Liver (tissue), 9 donors: ENCODE results near the gene LSR. TPM values are rescaled to one million over a fixed set of nuclear protein-coding genes. Genes with fewer than 3 reads are reported as not detected.

ENCODE experiments used
- DNase-seq: peaks from one replicate; pipeline ENCODE4 v3.0.0-alpha.2; 2017; ENCODE audit warnings: low spot score
- H3K27ac ChIP-seq, 2 donors: one replicate each; pipeline ENCODE4 v1.7.0; 2013; ENCODE audit warnings: inconsistent platforms in 2 of 2, low read length in 2 of 2, control low read depth in 1 of 2, low read depth in 1 of 2, mild to moderate bottlenecking in 1 of 2
- H3K27me3 ChIP-seq, 4 donors: one replicate each; pipeline versions ENCODE4 v1.6.1 to v1.7.0; 2013; ENCODE audit warnings: low read length in 3 of 4, inconsistent platforms in 1 of 4, mild to moderate bottlenecking in 1 of 4, moderate library complexity in 1 of 4; ENCODE audit not compliant: control insufficient read depth in 4 of 4, insufficient read depth in 4 of 4
- H3K36me3 ChIP-seq, 4 donors: one replicate each; pipeline versions ENCODE4 v1.6.1 to v1.7.0; 2013; ENCODE audit warnings: low read length in 3 of 4, mild to moderate bottlenecking in 3 of 4, low read depth in 1 of 4, moderate library complexity in 1 of 4; ENCODE audit not compliant: control insufficient read depth in 4 of 4, insufficient read depth in 3 of 4
- H3K4me1 ChIP-seq, 4 donors: one replicate each; pipeline versions ENCODE4 v1.6.1 to v1.7.0; 2013; ENCODE audit warnings: low read length in 3 of 4, mild to moderate bottlenecking in 3 of 4, moderate library complexity in 1 of 4; ENCODE audit not compliant: control insufficient read depth in 4 of 4, insufficient read depth in 4 of 4
- H3K4me3 ChIP-seq, 3 donors: one replicate each; pipeline versions ENCODE4 v1.6.1 to v1.7.0; 2013; ENCODE audit warnings: low read length in 3 of 3, control low read depth in 1 of 3, low read depth in 1 of 3, mild to moderate bottlenecking in 1 of 3
- H3K9ac ChIP-seq, 2 donors: one replicate each; pipeline ENCODE4 v1.7.0; 2013; ENCODE audit warnings: low read length in 2 of 2, mild to moderate bottlenecking in 2 of 2, moderate library complexity in 2 of 2, control low read depth in 1 of 2, low read depth in 1 of 2
- H3K9me3 ChIP-seq, 4 donors: one replicate each; pipeline versions ENCODE4 v1.6.1 to v1.7.0; 2013; ENCODE audit warnings: low read length in 3 of 4; ENCODE audit not compliant: control insufficient read depth in 4 of 4
- EGR1 ChIP-seq, 2 donors: IDR thresholded peaks; 2 replicates each; pipeline ENCODE4 v1.6.1; 2016 to 2018; ENCODE audit warnings: antibody characterized with exemption in 2 of 2, low read depth in 2 of 2
- FOXA1 ChIP-seq: IDR thresholded peaks from 2 replicates; pipeline ENCODE4 v1.6.1; 2016; ENCODE audit warnings: antibody characterized with exemption
- FOXA2 ChIP-seq: IDR thresholded peaks from 2 replicates; pipeline ENCODE4 v1.6.1; 2016; ENCODE audit warnings: antibody characterized with exemption
- GABPA ChIP-seq, 2 donors: IDR thresholded peaks in 1 of 2; conservative IDR thresholded peaks in 1 of 2; 2 replicates each; pipeline ENCODE4 v1.6.1; 2016; ENCODE audit warnings: antibody characterized with exemption in 2 of 2, mild to moderate bottlenecking in 1 of 2, moderate library complexity in 1 of 2
- HNF4A ChIP-seq, 2 donors: conservative IDR thresholded peaks; 2 replicates each; pipeline ENCODE4 v1.6.1; 2016; ENCODE audit warnings: antibody characterized with exemption in 2 of 2, mild to moderate bottlenecking in 2 of 2
- HNF4G ChIP-seq: IDR thresholded peaks from 2 replicates; pipeline ENCODE4 v1.6.1; 2016; ENCODE audit warnings: antibody characterized with exemption
- JUND ChIP-seq, 2 donors: IDR thresholded peaks; 2 replicates each; pipeline ENCODE4 v1.6.1; 2016; ENCODE audit warnings: antibody characterized with exemption in 2 of 2
- MAX ChIP-seq: IDR thresholded peaks from 2 replicates; pipeline ENCODE4 v1.6.1; 2016; ENCODE audit warnings: antibody characterized with exemption
- NR2F2 ChIP-seq: IDR thresholded peaks from 2 replicates; pipeline ENCODE4 v1.6.1; 2016; ENCODE audit warnings: antibody characterized with exemption
- RAD21 ChIP-seq, 2 donors: IDR thresholded peaks; 2 replicates each; pipeline ENCODE4 v1.6.1; 2016; ENCODE audit warnings: antibody characterized with exemption in 2 of 2, mild to moderate bottlenecking in 2 of 2
- REST ChIP-seq: IDR thresholded peaks from 2 replicates; pipeline ENCODE4 v1.6.1; 2016; ENCODE audit warnings: antibody characterized with exemption, mild to moderate bottlenecking
- RXRA ChIP-seq, 2 donors: IDR thresholded peaks; 2 replicates each; pipeline ENCODE4 v1.6.1; 2017 to 2018; ENCODE audit warnings: antibody characterized with exemption in 2 of 2, mild to moderate bottlenecking in 1 of 2
- SP1 ChIP-seq: IDR thresholded peaks from 2 replicates; pipeline ENCODE4 v1.6.1; 2018; ENCODE audit warnings: antibody characterized with exemption, mild to moderate bottlenecking
- TAF1 ChIP-seq: conservative IDR thresholded peaks from 2 replicates; pipeline ENCODE4 v1.6.1; 2016; ENCODE audit warnings: antibody characterized with exemption, mild to moderate bottlenecking
- YY1 ChIP-seq: IDR thresholded peaks from 2 replicates; pipeline ENCODE4 v1.6.1; 2016; ENCODE audit warnings: antibody characterized with exemption, mild to moderate bottlenecking
- WGBS: extraction: QIAGEN DNeasy Blood & Tissue Kit; methylation state at CpG from one replicate; pipeline ENCODE4 v1.1.7; 2013; 5-methylcytosine and 5-hydroxymethylcytosine counted together
- polyA plus RNA-seq, 2 donors: library from polyadenylated mRNA; stranded (reverse) in 1 of 2; unstranded in 1 of 2; fragments of 200-250 nt in 1 of 2; fragments of >200 nt in 1 of 2; fragmentation: Nextera tagmentation in 1 of 2; extraction: Ambion mirVana in 1 of 2; gene quantifications; one replicate each; pipeline versions ENCODE4 v1.2.1 to v1.2.3, GENCODE V29; 2013 to 2015
- total RNA-seq, 2 donors: library from RNA; depleted of rRNA; stranded (reverse); fragments of >200 nt; gene quantifications; one replicate each; pipeline ENCODE4 v1.2.3, GENCODE V29; 2014
- TF ChIP-seq, protein P1 (sequence below): IDR thresholded peaks from 2 replicates; pipeline ENCODE4 v1.6.1; 2016; ENCODE audit warnings: antibody characterized with exemption
- TF ChIP-seq, protein P2 (sequence below): fragments of 150-350 bp; IDR thresholded peaks from 2 replicates; pipeline ENCODE4 v1.5.1; 2017; ENCODE audit warnings: improper control_type of control experiment, low read depth, low read length; ENCODE audit not compliant: missing input control
- TF ChIP-seq, protein P3 (sequence below): IDR thresholded peaks from 2 replicates; pipeline ENCODE4 v1.6.1; 2016; ENCODE audit warnings: antibody characterized with exemption
- donor health status: healthy.
- donor health status: healthy.
- donor health status: healthy.
- donor health status: healthy.
- donor health status: healthy.

The LSR gene
- total and polyA plus RNA-seq, 4 donors: 33.7 to 150 (median 48.0) TPM

DNA sequence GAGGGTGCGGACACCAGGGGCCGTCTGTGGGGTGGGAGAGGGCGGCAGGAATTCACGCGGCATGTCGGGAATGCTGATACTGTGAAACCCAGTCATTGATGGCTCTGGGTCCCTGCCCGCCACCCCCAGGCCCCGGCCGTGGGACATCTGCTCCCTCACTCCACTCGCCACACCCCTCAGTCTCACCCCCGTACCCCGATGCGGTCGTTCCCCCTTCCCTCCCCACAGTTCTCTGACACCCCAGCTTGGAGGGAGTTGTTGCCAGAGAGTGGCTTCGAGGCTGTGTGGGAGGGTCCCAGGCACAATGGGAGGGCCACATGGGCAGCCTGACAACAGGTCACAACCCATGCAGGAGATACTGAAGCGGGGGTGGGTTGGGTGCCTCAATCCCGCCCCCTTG is 45.0 kb downstream of the LSR start:
- no peaks in the 10 kb centered on the region for H3K9me3 ChIP-seq
- no peak overlapping the region for H3K27ac ChIP-seq
- WGBS: 70% methylated on average over 17 of the region's 17 CpGs
- H3K9ac ChIP-seq: no peak overlapping the region
- no peak for DNase-seq
- H3K27me3 ChIP-seq: no peaks in the 10 kb centered on the region
- H3K4me1 ChIP-seq: no peaks in the 10 kb centered on the region
- H3K4me3 ChIP-seq: no peak overlapping the region
- TF ChIP-seq, protein P1, sequence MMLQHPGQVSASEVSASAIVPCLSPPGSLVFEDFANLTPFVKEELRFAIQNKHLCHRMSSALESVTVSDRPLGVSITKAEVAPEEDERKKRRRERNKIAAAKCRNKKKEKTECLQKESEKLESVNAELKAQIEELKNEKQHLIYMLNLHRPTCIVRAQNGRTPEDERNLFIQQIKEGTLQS: no peak
- TF ChIP-seq YY1 (no peak), FOXA1 (no peak), RAD21 (IDR thresholded peaks at IDR 0.05) (no peak), JUND (IDR thresholded peaks at IDR 0.05) (no peak), REST (no peak), SP1 (no peak), GABPA (IDR thresholded peaks at IDR 0.05 in 1 of 2, conservative IDR thresholded peaks at IDR 0.05 in 1 of 2) (no peak), FOXA2 (no peak), HNF4A (conservative IDR thresholded peaks at IDR 0.05) (no peak), RXRA (IDR thresholded peaks at IDR 0.05) (no peak), HNF4G (no peak), NR2F2 (no peak), TAF1 (no peak), EGR1 (IDR thresholded peaks at IDR 0.05; ENCODE audit: low read depth in 2 of 2) (no peak), MAX (no peak)
- TF ChIP-seq, protein P2, sequence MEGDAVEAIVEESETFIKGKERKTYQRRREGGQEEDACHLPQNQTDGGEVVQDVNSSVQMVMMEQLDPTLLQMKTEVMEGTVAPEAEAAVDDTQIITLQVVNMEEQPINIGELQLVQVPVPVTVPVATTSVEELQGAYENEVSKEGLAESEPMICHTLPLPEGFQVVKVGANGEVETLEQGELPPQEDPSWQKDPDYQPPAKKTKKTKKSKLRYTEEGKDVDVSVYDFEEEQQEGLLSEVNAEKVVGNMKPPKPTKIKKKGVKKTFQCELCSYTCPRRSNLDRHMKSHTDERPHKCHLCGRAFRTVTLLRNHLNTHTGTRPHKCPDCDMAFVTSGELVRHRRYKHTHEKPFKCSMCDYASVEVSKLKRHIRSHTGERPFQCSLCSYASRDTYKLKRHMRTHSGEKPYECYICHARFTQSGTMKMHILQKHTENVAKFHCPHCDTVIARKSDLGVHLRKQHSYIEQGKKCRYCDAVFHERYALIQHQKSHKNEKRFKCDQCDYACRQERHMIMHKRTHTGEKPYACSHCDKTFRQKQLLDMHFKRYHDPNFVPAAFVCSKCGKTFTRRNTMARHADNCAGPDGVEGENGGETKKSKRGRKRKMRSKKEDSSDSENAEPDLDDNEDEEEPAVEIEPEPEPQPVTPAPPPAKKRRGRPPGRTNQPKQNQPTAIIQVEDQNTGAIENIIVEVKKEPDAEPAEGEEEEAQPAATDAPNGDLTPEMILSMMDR: no peak
- TF ChIP-seq, protein P3, sequence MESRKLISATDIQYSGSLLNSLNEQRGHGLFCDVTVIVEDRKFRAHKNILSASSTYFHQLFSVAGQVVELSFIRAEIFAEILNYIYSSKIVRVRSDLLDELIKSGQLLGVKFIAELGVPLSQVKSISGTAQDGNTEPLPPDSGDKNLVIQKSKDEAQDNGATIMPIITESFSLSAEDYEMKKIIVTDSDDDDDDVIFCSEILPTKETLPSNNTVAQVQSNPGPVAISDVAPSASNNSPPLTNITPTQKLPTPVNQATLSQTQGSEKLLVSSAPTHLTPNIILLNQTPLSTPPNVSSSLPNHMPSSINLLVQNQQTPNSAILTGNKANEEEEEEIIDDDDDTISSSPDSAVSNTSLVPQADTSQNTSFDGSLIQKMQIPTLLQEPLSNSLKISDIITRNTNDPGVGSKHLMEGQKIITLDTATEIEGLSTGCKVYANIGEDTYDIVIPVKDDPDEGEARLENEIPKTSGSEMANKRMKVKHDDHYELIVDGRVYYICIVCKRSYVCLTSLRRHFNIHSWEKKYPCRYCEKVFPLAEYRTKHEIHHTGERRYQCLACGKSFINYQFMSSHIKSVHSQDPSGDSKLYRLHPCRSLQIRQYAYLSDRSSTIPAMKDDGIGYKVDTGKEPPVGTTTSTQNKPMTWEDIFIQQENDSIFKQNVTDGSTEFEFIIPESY: no peak
- H3K36me3 ChIP-seq: no peaks in the 10 kb centered on the region
